Measurements from ENCODE around the gene FAM186B. TPM values are rescaled to one million over a fixed set of nuclear protein-coding genes. Genes with fewer than 3 reads are reported as not detected.

Gene FAM186B
- total RNA-seq, 6 experiments from 2014 or later: 0.24 to 1.4 (median 0.71) TPM

DNA sequence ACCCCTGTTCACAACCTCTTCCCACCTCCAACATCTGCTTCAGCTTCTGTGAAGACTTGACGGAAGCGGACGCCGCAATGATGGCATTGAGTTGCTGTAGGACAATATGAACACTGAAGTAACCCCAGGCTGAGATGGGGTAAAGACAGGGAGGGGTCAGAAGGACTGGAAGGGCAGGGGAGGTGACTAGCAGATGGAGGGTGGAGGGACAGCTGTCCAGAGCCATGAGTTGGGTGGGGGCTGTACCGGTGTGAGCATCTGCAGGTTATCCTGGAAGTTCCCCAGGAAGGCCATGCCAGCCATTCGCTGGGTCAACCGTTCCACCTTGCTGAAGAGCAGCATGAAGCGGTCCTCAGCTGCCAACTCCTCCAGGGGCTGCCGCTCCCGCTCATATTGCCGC, 44.0 kb upstream of the FAM186B start:
- H3K27ac ChIP-seq: no peak overlapping the region
- ATAC-seq: no peak

GRCh38 chr12:49648712-49649003, 43.2 kb upstream of the FAM186B start:
- 80% methylated on average over 1 of the region's 3 CpGs for WGBS (ENCODE audit: insufficient coverage, low coverage, low lambda C conversion rate, missing lambda C conversion rate)

More for the DNA sequence above, 44.0 kb upstream of the FAM186B start:
- TF ChIP-seq CTCF (IDR thresholded peaks at IDR 0.05) (no peak), POLR2A (IDR thresholded peaks at IDR 0.05) (no peak)
- no peak for DNase-seq
- no peaks in the 10 kb centered on the region for H3K9me3 ChIP-seq
- peaks cover 0 to 12% (median 5%) of the 10 kb centered on the region in 4 donors for H3K4me1 ChIP-seq
- 89% methylated on average over 4 of the region's 11 CpGs for WGBS (ENCODE audit: insufficient coverage, low coverage, low lambda C conversion rate, missing lambda C conversion rate)
- no peak overlapping the region for H3K4me3 ChIP-seq
- intact Hi-C loops (cut with DNase I): no loop called here
- no peaks in the 10 kb centered on the region for H3K27me3 ChIP-seq
- peaks cover 0 to 4% (median 2%) of the 10 kb centered on the region in 4 donors for H3K36me3 ChIP-seq

GRCh38 chr12:49647827-49648711, 42.6 kb upstream of the FAM186B start:
- H3K36me3 ChIP-seq: peaks cover 0 to 8% (median 2%) of the 10 kb centered on the region in 4 donors
- DNase-seq (no peak), ATAC-seq (no peak)
- TF ChIP-seq POLR2A (IDR thresholded peaks at IDR 0.05): no peak
- no peak for TF ChIP-seq CTCF (IDR thresholded peaks at IDR 0.05)
- peaks cover 0 to 12% (median 6%) of the 10 kb centered on the region in 4 donors for H3K4me1 ChIP-seq
- no peaks in the 10 kb centered on the region for H3K27me3 ChIP-seq
- H3K27ac ChIP-seq: no peak overlapping the region
- no peak overlapping the region for H3K4me3 ChIP-seq
- H3K9me3 ChIP-seq: no peaks in the 10 kb centered on the region
- 77% methylated on average over 11 of the region's 15 CpGs for WGBS (ENCODE audit: insufficient coverage, low coverage, low lambda C conversion rate, missing lambda C conversion rate)
- intact Hi-C loops (cut with DNase I): no loop called here

More at GRCh38 chr12:49648712-49649003, 43.2 kb upstream of the FAM186B start:
- peaks cover 0 to 8% (median 2%) of the 10 kb centered on the region in 4 donors for H3K36me3 ChIP-seq
- H3K9me3 ChIP-seq: no peaks in the 10 kb centered on the region
- no peak overlapping the region for H3K27ac ChIP-seq
- no peak overlapping the region for H3K4me3 ChIP-seq
- ATAC-seq (no peak), DNase-seq (no peak)
- intact Hi-C loops (cut with DNase I): no loop called here
- H3K27me3 ChIP-seq: no peaks in the 10 kb centered on the region
- TF ChIP-seq POLR2A (IDR thresholded peaks at IDR 0.05) (no peak), CTCF (IDR thresholded peaks at IDR 0.05) (no peak)
- peaks cover 0 to 12% (median 6%) of the 10 kb centered on the region in 4 donors for H3K4me1 ChIP-seq

DNA sequence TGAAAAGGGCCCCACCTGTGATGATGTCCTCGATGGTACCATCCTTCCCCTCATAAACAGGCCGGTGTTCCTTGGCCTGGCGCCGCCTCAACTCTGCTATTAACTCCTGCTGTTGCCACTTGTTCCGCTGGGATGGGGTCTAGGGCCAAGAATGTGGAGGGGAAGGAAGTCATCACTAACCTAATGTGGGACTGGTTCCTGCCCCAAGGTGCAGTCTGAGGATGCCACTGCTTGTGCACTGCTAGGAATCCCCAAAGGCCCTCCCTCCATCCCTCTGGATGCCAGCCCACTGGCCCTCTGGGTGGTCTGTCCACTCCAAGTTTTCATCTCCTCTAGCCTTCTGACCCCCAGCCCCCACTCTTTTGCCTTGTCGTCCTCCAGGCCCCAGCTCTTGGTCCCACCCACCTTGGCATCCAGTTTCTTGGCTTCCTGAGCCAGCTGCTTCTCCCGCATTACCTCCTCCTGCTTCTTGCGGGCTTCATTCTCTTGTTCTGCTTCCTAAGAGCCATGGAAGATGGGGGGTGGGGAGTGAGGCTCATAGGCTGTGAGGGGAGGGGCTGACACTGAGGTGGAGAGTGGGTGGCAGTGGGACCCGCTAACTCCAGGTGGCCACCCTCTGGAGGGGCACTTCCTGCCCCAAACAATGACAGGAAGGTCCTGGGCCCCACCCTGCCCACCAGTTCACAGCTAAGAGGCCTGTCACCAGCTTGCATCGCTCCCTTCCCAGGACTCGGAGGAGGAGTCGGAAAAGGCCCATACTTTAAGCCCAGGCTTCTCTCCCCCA, 41.6 kb upstream of the FAM186B start:
- no peaks in the 10 kb centered on the region for H3K27me3 ChIP-seq
- H3K4me3 ChIP-seq: no peak overlapping the region
- TF ChIP-seq POLR2A (IDR thresholded peaks at IDR 0.05) (no peak), CTCF (IDR thresholded peaks at IDR 0.05) (no peak)
- ATAC-seq: no peak
- H3K27ac ChIP-seq: no peak overlapping the region
- peaks cover 0 to 12% (median 6%) of the 10 kb centered on the region in 4 donors for H3K4me1 ChIP-seq
- H3K9me3 ChIP-seq: no peaks in the 10 kb centered on the region
- intact Hi-C loops (cut with DNase I): no loop called here
- H3K36me3 ChIP-seq: peaks cover 0 to 15% (median 3%) of the 10 kb centered on the region in 4 donors
- no peak for DNase-seq
- 77% methylated on average over 7 of the region's 12 CpGs for WGBS (ENCODE audit: insufficient coverage, low coverage, low lambda C conversion rate, missing lambda C conversion rate)

All from right lobe of liver (tissue), 6 donors.